Midbrain (tissue), 1 donor: ENCODE data around the gene BLOC1S1.

Experiments
- DNase-seq: peaks from one replicate; lab custom pipeline; 2025; lab: John Stamatoyannopoulos, UW

Gene BLOC1S1

GRCh38 chr12:55715833-55716581, at the start of gene BLOC1S1:
BLOC1S1 (plus strand) TSS chr12:55716046; CDS start chr12:55716052, 6 bp downstream.
- DNase-seq, result peak; percentile 91

GRCh38 chr12:55666508-55666907, 49.3 kb upstream of the BLOC1S1 start:
- DNase-seq, result no peak

- no peak for DNase-seq
Observed at GRCh38 chr12:55670276-55670675, 45.6 kb upstream of the BLOC1S1 start.

GRCh38 chr12:55671746-55672145, 44.1 kb upstream of the BLOC1S1 start:
- no peak for DNase-seq

GRCh38 chr12:55673638-55674037, 42.2 kb upstream of the BLOC1S1 start:
- DNase-seq, result peak; percentile 18

- no peak for DNase-seq
Observed at GRCh38 chr12:55675666-55676065, 40.2 kb upstream of the BLOC1S1 start.

- DNase-seq, result no peak
Observed at GRCh38 chr12:55676707-55677106, 39.1 kb upstream of the BLOC1S1 start.

- DNase-seq, result no peak
Observed at GRCh38 chr12:55679691-55680090, 36.2 kb upstream of the BLOC1S1 start.

GRCh38 chr12:55681142-55682077, 34.4 kb upstream of the BLOC1S1 start:
- no peak for DNase-seq

GRCh38 chr12:55682087-55682796, 33.6 kb upstream of the BLOC1S1 start:
- no peak for DNase-seq

- no peak for DNase-seq
Observed at GRCh38 chr12:55683676-55684075, 32.2 kb upstream of the BLOC1S1 start.

GRCh38 chr12:55684761-55685370, 31.0 kb upstream of the BLOC1S1 start:
- DNase-seq, result no peak

- no peak for DNase-seq
Observed at GRCh38 chr12:55685671-55686070, 30.2 kb upstream of the BLOC1S1 start.

GRCh38 chr12:55686366-55687010, 29.4 kb upstream of the BLOC1S1 start:
- DNase-seq, result no peak

- no peak for DNase-seq
Observed at GRCh38 chr12:55687746-55688145, 28.1 kb upstream of the BLOC1S1 start.

GRCh38 chr12:55688716-55689655, 26.9 kb upstream of the BLOC1S1 start:
- no peak for DNase-seq

- DNase-seq, result no peak
Observed at GRCh38 chr12:55692631-55693322, 23.1 kb upstream of the BLOC1S1 start.

- no peak for DNase-seq
Observed at GRCh38 chr12:55693323-55694187, 22.3 kb upstream of the BLOC1S1 start.

- DNase-seq, result no peak
Observed at GRCh38 chr12:55694188-55694515, 21.7 kb upstream of the BLOC1S1 start.
